HL-60 (cell line): ENCODE results near the gene FRMPD4.

ENCODE experiments used
- CTCF ChIP-seq: IDR thresholded peaks from one replicate; pipeline ENCODE4 v1.5.1; 2011; ENCODE audit warnings: low read length, control low read depth, inconsistent platforms; ENCODE audit not compliant: insufficient read depth
- POLR2AphosphoS5 ChIP-seq: IDR thresholded peaks from 2 replicates; pipeline ENCODE4 v1.6.1; 2012; ENCODE audit warnings: low read depth
- REST ChIP-seq: IDR thresholded peaks from 2 replicates; pipeline ENCODE4 v1.6.1; 2012; ENCODE audit warnings: low read depth; ENCODE audit not compliant: insufficient replicate concordance
- SPI1 ChIP-seq: IDR thresholded peaks from 2 replicates; pipeline ENCODE4 v1.6.1; 2012; ENCODE audit warnings: low read depth, mild to moderate bottlenecking, borderline replicate concordance

- TF ChIP-seq CTCF (no peak), SPI1 (no peak), REST (no peak), POLR2AphosphoS5 (no peak)
Observed at GRCh38 chrX:12237131-12237530, 98.9 kb downstream of the FRMPD4 start.
